NCI-H446 treated with DMSO at 0.1 percent for 48 hours (cell line): ENCODE results near the gene SPEM2.
A peak's percentile ranks its signal among the peaks of the same experiment; 100 is the strongest.
"Not testable (repeated sequence)": the region's sequence is repeated elsewhere in the genome, so short reads cannot be mapped to it uniquely, and the experiment has no call there.

Experiments
- DNase-seq: peaks from one replicate; lab custom pipeline; 2025; lab: John Stamatoyannopoulos, UW

The SPEM2 gene

GRCh38 chr17:7442142-7442541, 16.7 kb downstream of the SPEM2 start:
- DNase-seq = no peak

DNA sequence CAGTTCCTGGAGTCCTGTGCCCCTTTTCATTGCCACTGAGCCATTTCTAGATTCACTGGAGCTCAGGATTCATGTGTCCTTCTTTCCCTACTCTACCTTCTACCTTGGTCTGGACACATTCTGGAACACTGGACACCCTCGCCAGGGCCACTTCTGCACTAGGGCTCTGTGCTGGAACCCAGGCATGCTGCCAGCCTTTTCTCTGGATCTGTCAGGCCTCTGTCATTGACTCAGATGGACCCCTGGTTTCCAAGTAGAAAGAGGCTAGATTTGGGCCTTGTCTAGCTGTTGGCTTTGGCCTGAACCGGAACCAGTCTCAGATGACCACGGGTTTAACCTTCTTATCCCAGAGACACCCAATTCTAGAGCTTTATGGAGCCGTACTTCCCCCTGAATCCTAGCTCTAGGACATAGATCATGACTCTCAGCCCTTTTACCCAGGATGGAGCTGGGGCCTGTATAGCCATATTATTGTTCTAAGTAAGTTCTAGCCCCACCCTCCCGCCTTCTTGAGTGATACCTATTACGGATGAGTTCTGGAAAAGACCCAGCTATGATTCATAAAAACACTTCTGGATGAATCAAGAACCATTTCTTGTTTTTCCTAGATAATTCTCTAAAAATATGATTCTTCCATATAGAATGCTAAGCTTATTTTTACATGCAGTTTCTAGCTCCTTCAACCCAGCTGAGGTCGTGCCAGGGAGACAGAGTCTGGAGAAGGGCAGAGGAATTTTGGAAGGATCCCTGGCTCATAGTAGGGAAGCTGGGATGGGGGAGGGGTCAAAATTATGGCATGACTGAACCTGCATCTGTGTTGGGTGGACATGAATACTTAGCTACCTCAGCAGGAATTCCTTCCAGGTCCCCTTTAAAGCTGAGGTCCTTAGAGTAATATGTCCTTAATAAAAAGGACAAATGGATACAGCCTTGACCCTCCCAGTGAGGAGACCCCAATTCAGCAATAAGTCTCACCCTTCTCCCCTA, 18.4 kb downstream of the SPEM2 start:
- no peak for DNase-seq

DNA sequence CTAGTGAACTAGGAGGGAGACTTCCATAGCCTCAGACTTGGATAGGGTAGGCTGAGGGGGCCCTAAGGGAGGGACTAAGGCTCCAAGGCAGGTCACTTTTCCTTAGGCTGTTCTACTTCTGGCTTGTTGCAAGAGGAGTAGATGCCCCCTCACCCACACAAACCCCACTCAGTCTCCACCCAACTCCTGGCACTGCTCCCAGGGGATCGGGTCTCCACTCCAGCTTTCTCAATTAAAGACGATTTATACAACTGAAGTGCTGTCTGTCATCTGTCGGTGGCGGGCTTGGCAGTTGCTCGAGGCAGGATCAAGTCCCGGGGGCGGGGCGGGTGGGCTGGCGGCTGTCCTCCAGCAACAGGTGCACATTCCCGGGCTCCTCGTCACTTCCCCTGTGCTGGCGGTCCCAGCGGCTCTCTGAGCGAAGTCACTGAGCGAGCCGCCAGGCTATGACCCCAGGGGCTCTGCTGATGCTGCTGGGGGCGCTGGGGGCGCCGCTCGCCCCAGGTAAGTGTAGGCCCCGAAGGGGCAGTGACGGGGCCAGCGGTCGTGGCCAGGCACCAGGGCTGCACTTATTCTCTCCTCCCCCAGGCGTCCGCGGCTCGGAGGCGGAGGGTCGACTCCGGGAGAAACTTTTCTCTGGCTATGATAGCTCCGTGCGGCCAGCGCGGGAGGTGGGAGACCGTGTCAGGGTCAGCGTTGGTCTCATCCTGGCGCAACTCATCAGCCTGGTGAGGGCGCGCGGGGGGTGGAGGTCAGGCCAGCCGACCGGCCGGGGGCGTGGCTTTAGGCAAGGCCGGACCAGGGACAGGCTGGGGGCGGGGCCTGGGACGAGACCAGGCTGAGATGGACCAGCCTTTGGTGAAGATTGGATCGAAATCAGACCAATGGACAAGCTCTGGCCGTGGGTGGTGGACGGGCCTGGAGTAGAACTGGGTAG, 19.5 kb downstream of the SPEM2 start, which contains the start of gene CHRNB1:
Gene CHRNB1, plus strand, starts transcription at position 380 of the 937 bp plus-strand sequence. Its CDS starts 67 bp downstream, at position 447.
- DNase-seq = peak; percentile 11

DNA sequence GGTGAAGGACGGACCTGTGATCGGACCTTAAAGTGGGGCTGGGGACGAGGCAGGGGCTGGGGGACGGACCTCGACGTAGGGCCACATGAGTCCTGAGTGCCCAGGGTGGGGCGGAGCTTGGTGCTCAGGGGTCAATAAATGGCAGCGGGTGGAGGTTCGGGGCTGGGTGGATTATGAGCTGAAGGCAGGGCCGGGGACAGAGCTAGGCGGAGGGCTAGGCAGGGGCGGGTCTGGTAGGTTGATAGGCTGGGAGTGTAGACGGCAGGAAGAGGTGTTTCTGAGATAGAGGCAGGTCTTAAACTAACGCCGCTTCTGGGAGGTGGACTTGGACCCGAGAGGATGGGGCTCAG, 20.2 kb downstream of the SPEM2 start:
- no peak for DNase-seq

GRCh38 chr17:7448461-7448860, 23.0 kb downstream of the SPEM2 start:
- no peak for DNase-seq

DNA sequence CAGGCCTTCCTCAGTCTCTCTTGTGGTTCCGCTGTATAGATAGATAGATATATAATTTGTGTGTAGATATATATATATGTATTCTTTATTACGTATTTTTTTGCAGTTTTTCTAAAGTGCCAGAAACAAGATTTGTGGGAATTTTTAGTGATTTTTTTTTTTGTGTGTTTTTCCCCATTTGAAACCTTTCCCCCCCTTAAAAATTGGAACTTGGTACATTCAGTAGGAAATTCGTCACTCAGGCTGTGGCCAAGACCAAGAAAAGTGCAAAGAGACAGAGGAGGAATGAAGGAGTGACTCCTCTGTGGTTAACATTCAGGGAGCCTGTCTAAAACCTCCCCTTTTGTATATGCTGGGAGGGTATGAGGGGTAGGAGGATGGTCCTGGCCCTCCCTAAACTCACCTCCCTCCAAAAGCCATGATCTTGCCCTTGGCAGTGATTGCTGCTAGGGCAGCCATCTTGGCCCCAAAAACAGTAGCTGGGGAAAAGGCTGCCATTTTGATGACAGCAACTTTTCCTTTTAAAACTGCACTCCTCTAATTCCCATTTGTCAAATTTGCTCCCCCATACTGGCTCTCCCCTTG, 34.6 kb downstream of the SPEM2 start:
- DNase-seq = no peak

DNA sequence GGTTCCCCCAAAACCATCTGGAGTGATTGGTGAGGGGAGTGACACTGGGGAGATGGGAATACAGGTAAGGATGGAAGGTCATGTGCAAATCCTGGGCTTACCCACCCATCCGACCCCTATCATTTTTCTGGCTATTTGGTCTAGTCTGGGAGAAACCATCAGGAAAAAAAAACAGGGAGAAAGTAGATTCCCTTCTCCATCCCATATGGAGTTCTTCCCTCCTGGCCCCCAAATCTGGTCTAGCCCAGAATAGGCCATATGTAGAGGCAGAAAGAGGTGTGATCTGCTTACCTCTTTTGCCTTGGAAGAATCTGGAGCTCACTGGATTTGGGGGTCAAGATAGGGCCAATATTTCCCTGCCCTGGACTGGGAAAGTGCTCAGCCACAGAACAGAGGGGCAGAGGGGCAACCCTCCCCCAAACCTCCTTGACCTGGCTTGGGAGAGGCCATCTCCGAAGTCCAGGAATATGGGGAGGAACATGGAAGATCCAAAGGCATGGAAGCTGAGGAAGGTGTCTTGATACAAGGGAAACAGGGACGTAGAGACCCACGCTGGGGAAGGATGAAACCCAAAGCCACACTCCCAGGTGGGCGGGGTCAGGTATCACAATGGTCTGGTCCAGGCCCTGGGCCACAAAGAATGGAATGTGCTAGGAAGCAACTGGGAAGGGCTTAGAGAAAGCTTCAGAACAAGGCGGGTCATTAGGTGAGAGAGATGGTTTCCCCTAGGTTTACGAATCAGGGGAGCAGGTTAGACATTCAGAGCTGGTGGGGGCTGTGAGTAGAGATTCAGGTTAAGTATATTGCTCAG, 35.6 kb downstream of the SPEM2 start:
- no peak for DNase-seq

- DNase-seq = no peak
Observed at GRCh38 chr17:7462474-7463371, 37.3 kb downstream of the SPEM2 start.

DNA sequence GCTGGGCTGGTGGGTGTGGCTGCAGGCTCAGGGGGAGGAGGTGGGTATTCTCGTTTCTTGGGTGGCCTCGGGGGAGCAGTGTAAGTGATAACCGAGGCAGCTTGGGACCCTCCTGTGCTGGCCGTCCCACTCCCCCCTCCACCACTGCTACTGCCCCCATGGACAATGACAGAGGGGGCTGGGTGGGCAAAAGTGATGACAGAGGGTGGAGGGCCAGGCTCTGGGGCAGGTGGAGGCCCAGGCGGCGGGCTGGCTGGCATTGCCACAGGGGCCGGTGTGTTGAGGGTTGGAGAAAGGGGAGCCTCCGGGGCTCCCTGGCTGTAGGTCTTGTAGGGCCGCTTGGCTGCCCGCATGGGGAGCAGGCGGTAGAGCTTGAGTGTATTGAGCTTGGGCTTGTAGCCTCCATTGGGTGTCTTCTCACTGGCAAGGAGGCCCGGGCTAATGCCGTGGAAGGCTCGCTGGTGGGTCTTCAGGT, 38.0 kb downstream of the SPEM2 start:
- no peak for DNase-seq

DNA sequence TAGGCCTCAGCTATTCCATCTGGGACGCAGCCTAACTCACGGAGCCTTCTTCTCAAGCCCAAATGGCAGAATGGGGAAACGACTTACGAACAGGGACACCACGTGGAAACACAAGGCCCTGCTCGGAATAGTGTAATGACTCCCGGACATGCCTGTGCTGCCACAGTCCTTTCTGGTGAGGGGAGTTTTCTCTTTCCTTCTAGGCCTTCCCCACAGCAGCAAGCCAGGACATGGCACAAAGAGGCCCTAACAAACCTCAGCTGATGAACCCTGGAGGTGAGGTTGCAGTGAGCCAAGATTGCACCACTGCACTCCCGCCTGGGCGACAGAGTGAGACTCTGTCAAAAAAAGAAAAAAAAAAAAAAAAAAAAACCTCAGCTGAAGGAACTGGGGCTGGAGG, 38.7 kb downstream of the SPEM2 start:
- DNase-seq = no peak

DNA sequence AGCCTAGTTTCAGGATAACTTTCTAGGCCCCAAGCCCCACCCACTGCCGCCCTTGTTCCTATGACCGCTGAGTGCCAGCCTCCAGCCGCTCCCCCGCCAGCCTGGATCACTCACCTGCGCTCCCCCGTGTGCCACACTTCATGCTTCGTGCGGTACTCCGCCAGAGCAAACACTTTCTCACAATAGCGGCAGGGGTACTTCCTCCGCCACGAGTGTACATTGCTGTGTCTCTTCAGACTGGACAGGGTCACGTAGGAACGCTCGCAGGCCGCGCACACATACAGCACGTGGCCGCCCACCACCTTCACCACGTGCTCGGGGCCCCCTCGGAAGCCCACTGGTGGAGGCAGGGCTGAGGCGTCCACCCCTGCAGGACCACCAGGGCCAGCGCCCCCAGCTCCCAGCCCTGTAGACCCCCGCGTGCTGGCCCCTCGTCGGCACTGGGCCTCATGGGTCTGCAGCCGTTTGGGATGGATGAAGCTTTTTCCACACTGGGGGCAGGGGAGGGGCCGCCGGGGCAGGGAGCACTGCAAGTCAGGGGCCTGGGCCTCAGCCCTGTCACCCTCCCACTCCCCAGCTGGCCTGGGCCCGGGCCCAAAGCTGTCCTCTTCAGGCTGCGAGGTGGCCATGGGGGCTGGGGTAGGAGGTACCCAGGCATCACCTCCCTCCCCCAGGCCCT, 40.3 kb downstream of the SPEM2 start:
- DNase-seq = no peak

DNA sequence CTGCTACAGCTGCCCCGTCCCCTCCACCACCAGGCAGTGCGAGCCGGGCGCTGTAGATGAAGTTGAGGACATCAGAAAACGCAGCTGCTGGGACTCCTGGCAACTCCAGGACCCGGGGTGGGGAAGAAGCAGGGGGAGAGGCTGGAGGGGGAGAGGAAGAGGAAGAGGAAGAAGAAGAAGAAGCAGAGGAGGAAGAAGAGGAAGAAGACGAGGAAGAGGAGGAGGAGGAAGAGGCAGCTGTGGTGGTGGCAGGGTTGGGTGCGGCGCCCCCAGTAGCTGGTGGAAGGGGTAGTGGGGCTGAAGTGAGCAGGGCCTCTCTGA, 40.9 kb downstream of the SPEM2 start:
- DNase-seq = no peak

DNA sequence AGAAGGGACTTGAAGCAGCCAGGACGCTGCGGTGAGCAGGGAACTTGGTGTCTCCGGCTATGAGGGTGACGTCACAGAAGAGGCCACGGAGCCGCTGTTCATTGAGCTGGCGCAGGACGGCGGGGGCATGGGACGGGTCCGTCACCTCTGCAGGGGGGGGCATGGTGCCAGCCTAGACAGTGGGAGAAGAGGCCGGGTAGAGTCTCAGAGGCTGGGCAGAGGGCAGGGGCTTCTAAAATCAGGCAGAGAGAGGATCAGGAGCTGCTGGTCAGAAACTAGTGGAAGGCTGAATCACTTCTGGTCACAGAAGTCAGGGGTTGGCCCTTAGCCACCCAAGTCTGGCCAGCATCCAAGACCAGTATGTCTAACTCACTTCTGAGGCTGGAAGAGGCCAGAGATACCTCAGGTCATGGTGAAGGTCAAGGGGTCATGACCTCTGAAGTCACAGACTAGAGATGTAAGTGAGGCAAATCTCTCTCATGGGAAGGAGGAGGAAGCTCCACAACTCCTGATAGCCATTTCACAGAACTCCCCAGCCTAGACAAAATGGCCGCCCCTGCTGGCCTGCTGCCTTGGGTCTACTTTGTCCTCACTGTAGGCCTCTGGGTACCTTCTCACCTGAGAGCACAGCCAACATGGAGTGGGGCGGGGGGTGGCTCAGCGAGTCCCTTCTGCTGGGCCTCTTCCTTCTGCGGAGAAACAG, 41.4 kb downstream of the SPEM2 start:
- no peak for DNase-seq

DNA sequence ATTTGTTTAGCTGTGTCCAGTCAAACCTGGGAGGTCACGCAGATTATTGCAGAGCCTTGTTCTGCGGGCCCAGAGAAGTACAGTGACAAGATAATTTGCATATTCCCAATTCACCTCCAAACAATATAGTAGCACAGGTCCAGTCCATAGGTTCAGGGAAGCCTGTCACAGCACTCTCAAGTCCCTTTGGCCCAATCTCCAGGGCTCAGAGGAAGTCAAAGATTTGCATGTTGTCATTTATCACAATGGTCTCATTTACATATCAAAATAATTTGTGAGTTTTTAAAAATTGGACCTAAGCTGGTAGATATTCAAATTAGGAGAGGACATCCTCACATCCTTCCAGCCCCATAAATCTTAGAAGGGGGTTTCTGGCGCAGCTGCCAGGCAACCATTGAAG, 42.1 kb downstream of the SPEM2 start:
- no peak for DNase-seq

DNA sequence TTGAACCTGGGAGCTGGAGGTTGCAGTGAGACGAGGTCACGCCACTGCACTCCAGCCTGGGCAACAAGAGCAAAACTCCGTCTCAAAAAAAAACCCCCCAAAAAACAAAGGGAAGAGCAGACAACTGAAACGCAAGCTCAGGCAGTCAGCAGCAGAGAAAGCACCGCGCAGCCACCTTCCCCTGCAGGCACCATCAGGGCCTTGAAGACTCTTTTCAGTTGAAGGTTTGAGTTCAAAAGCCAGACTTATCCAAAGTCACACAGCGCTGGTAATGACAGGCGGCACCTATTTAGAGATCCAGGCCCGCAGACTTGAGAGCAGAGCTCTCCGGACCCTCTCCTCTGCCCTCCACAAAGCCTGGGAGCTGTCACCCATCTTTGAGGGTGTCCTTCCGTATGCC, 42.9 kb downstream of the SPEM2 start:
- DNase-seq = no peak

GRCh38 chr17:7468804-7469389, 43.5 kb downstream of the SPEM2 start:
- no peak for DNase-seq

DNA sequence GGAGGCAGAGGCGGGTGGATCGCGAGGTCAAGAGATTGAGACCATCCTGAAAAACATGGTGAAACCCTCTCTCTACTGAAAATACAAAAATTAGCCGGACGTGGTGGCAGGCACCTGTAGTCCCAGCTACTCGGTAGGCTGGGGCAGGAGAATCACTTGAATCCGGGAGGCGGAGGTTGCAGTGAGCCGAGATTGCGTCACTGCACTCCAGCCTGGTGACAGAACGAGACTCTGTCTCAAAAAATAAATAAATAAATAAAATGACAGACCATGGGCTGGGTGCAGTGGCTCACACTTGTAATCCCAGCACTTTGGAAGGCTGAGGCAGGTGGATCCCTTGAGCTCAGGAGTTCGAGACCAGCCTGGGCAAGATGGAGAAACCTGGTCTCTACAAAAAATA, 44.4 kb downstream of the SPEM2 start:
- not testable (repeated sequence) for DNase-seq

GRCh38 chr17:7470457-7470973, 45.1 kb downstream of the SPEM2 start:
- DNase-seq = not testable (repeated sequence)

DNA sequence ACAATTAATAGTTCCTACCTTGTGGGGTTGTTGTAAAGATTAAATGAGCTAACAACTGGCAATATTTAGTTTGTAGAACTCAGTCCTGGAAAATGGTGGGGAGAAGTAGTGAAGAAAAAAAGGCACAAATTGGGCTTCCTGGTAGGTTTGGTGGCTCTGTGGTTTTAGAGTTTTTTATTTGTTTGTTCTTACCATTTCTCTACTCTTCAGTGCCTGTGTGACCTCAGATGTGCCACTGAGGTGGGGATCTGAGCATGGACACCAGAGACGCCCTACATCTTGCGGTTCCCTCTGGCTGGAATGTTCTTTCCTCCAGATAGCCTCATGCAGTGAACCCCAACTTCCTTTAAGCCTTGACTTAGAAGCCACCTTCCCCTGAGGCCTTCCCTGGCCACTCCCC, 46.3 kb downstream of the SPEM2 start:
- no peak for DNase-seq
